Keratinocyte (primary cell): ENCODE data around the gene TPST2.

Experiments used
- CTCF ChIP-seq, 3 experiments: IDR thresholded peaks in 1 of 3; conservative IDR thresholded peaks in 1 of 3; optimal IDR thresholded peaks in 1 of 3; 2 replicates in 2 of 3; 3 replicates in 1 of 3; pipeline versions ENCODE3 to v1.5.1; 2011; ENCODE audit warnings: low read length in 3 of 3, mild to moderate bottlenecking in 3 of 3, moderate library complexity in 2 of 3, control low read depth in 1 of 3, inconsistent platforms in 1 of 3; ENCODE audit not compliant: insufficient read depth in 2 of 3; ENCODE audit errors: extremely low read depth in 1 of 3
- EZH2 ChIP-seq: IDR thresholded peaks from one replicate; pipeline ENCODE4 v1.6.1; 2012; ENCODE audit warnings: inconsistent platforms, mild to moderate bottlenecking, low read length, moderate library complexity

GRCh38 chr22:26547426-26547825 is 42.5 kb downstream of the TPST2 start:
- TF ChIP-seq CTCF (optimal IDR thresholded peaks at IDR 0.05 in 1 of 3, IDR thresholded peaks at IDR 0.05 in 1 of 3, conservative IDR thresholded peaks at IDR 0.05 in 1 of 3; ENCODE audit: extremely low read depth in 1 of 3, insufficient read depth in 2 of 3, low read length in 3 of 3) (no peak), EZH2 (no peak)
